ENCODE data around the gene PRKAR1A. TPM values are rescaled to one million over a fixed set of nuclear protein-coding genes. Genes with fewer than 3 reads are reported as not detected.
A peak's percentile ranks its signal among the peaks of the same experiment; 100 is the strongest.

Gene PRKAR1A
- total RNA-seq, 1 donor from 2014 or later: 733 TPM

DNA sequence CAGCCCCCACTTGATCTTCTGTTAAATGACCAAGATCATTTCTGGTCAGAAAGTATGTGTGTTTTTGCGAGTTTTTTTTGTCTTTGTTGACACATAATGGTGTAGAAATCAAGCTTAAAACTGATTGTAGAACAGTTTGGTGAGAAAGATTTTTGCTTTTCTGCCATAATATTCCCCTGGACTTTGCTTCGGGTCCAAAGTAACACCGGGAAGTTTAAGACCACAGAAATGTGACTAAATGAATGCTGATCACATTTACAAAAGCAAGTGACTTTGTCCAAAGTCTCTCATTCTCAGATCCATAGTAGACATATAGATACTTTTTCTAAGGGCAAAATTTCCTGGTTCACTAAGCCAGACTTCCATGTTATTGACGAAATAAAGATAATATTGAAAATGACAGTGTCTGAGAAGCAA is 86.3 kb downstream of the PRKAR1A start:
- peak overlapping the region; percentile 83 for H3K4me3 ChIP-seq
- no peak for DNase-seq
- intact Hi-C loops (cut with micrococcal nuclease): no loop called here
- H3K27ac ChIP-seq (replicated peaks): peak overlapping the region; percentile 79
- H3K4me1 ChIP-seq: peaks cover 58% of the 10 kb centered on the region
- TF ChIP-seq, protein P1, sequence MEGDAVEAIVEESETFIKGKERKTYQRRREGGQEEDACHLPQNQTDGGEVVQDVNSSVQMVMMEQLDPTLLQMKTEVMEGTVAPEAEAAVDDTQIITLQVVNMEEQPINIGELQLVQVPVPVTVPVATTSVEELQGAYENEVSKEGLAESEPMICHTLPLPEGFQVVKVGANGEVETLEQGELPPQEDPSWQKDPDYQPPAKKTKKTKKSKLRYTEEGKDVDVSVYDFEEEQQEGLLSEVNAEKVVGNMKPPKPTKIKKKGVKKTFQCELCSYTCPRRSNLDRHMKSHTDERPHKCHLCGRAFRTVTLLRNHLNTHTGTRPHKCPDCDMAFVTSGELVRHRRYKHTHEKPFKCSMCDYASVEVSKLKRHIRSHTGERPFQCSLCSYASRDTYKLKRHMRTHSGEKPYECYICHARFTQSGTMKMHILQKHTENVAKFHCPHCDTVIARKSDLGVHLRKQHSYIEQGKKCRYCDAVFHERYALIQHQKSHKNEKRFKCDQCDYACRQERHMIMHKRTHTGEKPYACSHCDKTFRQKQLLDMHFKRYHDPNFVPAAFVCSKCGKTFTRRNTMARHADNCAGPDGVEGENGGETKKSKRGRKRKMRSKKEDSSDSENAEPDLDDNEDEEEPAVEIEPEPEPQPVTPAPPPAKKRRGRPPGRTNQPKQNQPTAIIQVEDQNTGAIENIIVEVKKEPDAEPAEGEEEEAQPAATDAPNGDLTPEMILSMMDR (IDR thresholded peaks at IDR 0.05; ENCODE audit: borderline replicate concordance): no peak
- H3K36me3 ChIP-seq: no peaks in the 10 kb centered on the region
- peaks cover 25% of the 10 kb centered on the region for H3K27me3 ChIP-seq (ENCODE audit: low read depth)
- H3K9me3 ChIP-seq (replicated peaks): no peaks in the 10 kb centered on the region

DNA sequence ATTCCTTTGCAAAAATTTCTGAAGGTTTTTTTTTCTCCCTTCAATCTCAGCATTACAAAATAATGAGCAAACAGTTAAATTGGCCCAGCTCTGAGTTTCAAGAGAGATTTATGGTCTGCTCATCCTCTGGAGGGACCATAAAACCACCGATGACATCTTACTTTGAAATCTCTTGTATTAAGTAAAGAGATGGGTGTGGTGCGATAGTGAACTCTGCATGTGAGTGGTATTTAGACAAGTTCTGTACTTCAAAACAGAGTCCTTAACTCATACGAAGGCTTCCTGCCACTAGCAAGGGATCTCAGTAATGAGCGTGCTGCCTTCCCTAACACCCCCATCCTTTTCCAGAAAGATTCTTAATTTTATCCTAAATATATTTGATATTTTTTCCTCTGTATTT is 86.9 kb downstream of the PRKAR1A start:
- H3K4me1 ChIP-seq: peaks cover 55% of the 10 kb centered on the region
- H3K27ac ChIP-seq (replicated peaks): peak overlapping the region; percentile 79
- peak overlapping the region; percentile 83 for H3K4me3 ChIP-seq

DNA sequence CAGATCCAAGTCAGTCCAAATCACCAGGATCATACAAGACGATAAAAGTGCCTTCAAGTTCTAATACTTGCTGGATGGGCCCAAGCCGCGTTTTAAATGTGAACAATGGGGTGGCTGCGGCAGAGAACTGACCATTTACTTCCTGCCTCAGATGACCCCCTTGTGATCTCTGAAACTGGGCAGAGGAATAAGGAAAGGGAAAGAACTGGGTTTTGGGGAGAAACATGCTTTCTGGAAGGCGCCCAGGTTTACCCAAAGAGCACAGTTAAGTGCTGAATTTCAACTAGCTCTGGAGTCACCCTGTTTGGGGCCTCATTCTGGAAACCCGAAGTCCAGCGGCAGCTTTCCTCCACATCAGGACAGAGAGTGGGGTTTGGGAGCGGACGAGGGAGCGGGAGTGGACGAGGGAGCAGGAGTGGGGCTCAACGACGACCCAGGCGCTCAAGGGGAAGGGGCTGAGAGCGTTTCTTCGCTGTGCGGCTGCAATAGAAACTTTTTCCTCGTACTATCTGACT is 87.4 kb downstream of the PRKAR1A start:
- Histone ChIP-seq H3K4me1 (peaks cover 55% of the 10 kb centered on the region), H3K4me3 (peak overlapping the region; percentile 83), H3K27me3 (ENCODE audit: low read depth) (peaks cover 25% of the 10 kb centered on the region), H3K36me3 (no peaks in the 10 kb centered on the region), H3K9me3 (replicated peaks) (no peaks in the 10 kb centered on the region), H3K27ac (replicated peaks) (peak overlapping the region; percentile 79)
- intact Hi-C loops (cut with micrococcal nuclease): no loop called here
- TF ChIP-seq, protein P1 (IDR thresholded peaks at IDR 0.05; ENCODE audit: borderline replicate concordance): no peak
- DNase-seq: no peak

More for the DNA sequence above, 86.9 kb downstream of the PRKAR1A start:
- no peaks in the 10 kb centered on the region for H3K36me3 ChIP-seq
- intact Hi-C loops (cut with micrococcal nuclease): no loop called here
- peaks cover 25% of the 10 kb centered on the region for H3K27me3 ChIP-seq (ENCODE audit: low read depth)
- TF ChIP-seq, protein P1 (IDR thresholded peaks at IDR 0.05; ENCODE audit: borderline replicate concordance): no peak
- DNase-seq: no peak
- H3K9me3 ChIP-seq (replicated peaks): no peaks in the 10 kb centered on the region

DNA sequence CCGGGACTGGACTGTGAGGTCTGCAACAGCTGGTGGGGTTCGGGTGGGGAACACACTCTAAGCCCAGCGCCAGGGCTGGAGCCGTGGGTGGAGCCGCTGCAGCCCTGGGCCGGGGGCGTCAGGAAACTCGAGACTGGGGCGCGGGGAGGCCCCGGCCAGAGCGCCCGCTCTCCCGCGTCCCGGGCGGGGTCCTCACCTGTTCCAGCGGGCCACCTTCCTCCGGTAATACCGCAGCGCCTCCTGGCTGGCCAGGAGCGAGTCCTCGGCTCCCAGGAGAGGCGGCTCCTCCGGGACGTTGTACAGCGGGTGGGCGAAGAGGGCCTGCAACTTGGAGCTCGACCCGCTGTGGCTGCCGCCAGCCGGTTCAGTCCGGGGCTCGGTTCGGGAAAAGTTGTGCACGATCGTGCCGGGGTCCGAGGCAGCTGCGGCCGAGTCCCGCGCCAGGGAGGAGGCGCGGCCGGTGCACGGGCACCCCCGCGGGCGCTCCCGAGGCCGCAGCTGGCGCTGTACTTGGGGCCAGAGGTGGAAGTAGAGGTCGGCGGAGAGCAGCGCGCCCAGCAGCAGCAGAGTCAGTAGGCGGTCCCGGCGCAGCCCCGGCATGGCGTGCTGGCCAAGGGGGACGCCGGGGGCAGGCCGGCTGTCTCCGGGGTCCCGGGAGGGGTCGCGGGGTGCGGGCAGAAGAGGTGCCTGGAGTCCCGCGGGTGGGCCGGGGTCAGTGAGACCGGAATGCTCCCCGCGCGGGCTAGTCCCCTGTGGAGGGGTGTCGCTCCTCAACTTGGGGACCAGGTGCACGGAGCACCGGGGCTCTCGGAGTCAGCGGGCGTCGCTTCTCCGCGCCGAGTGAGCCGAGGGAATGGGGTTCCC is 88.1 kb downstream of the PRKAR1A start:
- intact Hi-C loops (cut with micrococcal nuclease): no loop called here
- peak; percentile 56 for DNase-seq
- Histone ChIP-seq H3K4me3 (peak overlapping the region; percentile 83), H3K27me3 (ENCODE audit: low read depth) (peaks cover 25% of the 10 kb centered on the region), H3K9me3 (replicated peaks) (no peaks in the 10 kb centered on the region), H3K27ac (replicated peaks) (peak overlapping the region; percentile 79), H3K4me1 (peaks cover 51% of the 10 kb centered on the region), H3K36me3 (no peaks in the 10 kb centered on the region)
- TF ChIP-seq, protein P1 (IDR thresholded peaks at IDR 0.05; ENCODE audit: borderline replicate concordance): peak; percentile 57

Other genes starting within 250 kb of the PRKAR1A start
- gene SLC16A6, start 221.3 kb upstream of the PRKAR1A start, total RNA-seq: 0.08 TPM
- gene ARSG, start 220.9 kb upstream of the PRKAR1A start, total RNA-seq: 3.7 TPM
- gene WIPI1, start 54.9 kb upstream of the PRKAR1A start, total RNA-seq: 89.9 TPM
- 2.9 TPM for gene FAM20A, start 88.9 kb downstream of the PRKAR1A start, total RNA-seq